ENCODE measurements around the gene ETV6. TPM values are rescaled to one million over a fixed set of nuclear protein-coding genes. Genes with fewer than 3 reads are reported as not detected.

The ETV6 gene
- polyA plus RNA-seq, 1 donor: 16.3 TPM

GRCh38 chr12:11801643-11802042, 152.2 kb downstream of the ETV6 start:
- DNase-seq: no peak

GRCh38 chr12:11804130-11804529, 154.7 kb downstream of the ETV6 start:
- DNase-seq: no peak

GRCh38 chr12:11805043-11805442, 155.6 kb downstream of the ETV6 start:
- no peak for DNase-seq

- no peak for DNase-seq
Observed at GRCh38 chr12:11805680-11806079, 156.2 kb downstream of the ETV6 start.

GRCh38 chr12:11807458-11807857, 158.0 kb downstream of the ETV6 start:
- no peak for DNase-seq

GRCh38 chr12:11808931-11809330, 159.5 kb downstream of the ETV6 start:
- no peak for DNase-seq

- no peak for DNase-seq
Observed at GRCh38 chr12:11810206-11810545, 160.7 kb downstream of the ETV6 start.

- no peak for DNase-seq
Observed at GRCh38 chr12:11811008-11811407, 161.5 kb downstream of the ETV6 start.

GRCh38 chr12:11812241-11812585, 162.7 kb downstream of the ETV6 start:
- DNase-seq: no peak

GRCh38 chr12:11812586-11813437, 163.3 kb downstream of the ETV6 start:
- peak; percentile 38 for DNase-seq

GRCh38 chr12:11813438-11813813, 164.0 kb downstream of the ETV6 start:
- DNase-seq: no peak

GRCh38 chr12:11814374-11814773, 164.9 kb downstream of the ETV6 start:
- DNase-seq: no peak

- no peak for DNase-seq
Observed at GRCh38 chr12:11815397-11815796, 165.9 kb downstream of the ETV6 start.

GRCh38 chr12:11819643-11820042, 170.2 kb downstream of the ETV6 start:
- DNase-seq: no peak

- DNase-seq: no peak
Observed at GRCh38 chr12:11820476-11820875, 171.0 kb downstream of the ETV6 start.

GRCh38 chr12:11821386-11822080, 172.1 kb downstream of the ETV6 start:
- no peak for DNase-seq

GRCh38 chr12:11822081-11822834, 172.8 kb downstream of the ETV6 start:
- DNase-seq: no peak

- DNase-seq: no peak
Observed at GRCh38 chr12:11823043-11823442, 173.6 kb downstream of the ETV6 start.

GRCh38 chr12:11823593-11823992, 174.1 kb downstream of the ETV6 start:
- no peak for DNase-seq

GRCh38 chr12:11824069-11824468, 174.6 kb downstream of the ETV6 start:
- no peak for DNase-seq

- DNase-seq: no peak
Observed at GRCh38 chr12:11824736-11825135, 175.3 kb downstream of the ETV6 start.

GRCh38 chr12:11825278-11825677, 175.8 kb downstream of the ETV6 start:
- no peak for DNase-seq

- DNase-seq: no peak
Observed at GRCh38 chr12:11826574-11826973, 177.1 kb downstream of the ETV6 start.

Data from left kidney (tissue), 2 donors.